ENCODE measurements around the gene TTC23L.
"Not testable (repeated sequence)": the region's sequence is repeated elsewhere in the genome, so short reads cannot be mapped to it uniquely, and the experiment has no call there.

TTC23L gene, protein sequence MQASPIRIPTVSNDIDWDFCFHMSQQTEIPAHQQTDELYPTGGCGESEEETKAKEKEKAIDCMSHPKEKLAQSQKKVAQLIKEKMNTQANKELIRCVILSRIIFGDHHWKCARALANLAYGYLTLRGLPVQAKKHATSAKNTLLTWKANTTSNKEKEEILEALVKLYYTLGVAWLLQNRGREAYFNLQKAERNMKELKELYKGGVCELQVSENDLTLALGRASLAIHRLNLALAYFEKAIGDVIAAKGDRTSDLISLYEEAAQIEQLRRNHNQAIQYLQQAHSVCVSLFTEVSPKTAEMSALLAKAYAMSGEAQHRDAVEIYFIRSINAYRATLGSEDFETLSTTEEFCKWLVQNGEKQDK

DNA sequence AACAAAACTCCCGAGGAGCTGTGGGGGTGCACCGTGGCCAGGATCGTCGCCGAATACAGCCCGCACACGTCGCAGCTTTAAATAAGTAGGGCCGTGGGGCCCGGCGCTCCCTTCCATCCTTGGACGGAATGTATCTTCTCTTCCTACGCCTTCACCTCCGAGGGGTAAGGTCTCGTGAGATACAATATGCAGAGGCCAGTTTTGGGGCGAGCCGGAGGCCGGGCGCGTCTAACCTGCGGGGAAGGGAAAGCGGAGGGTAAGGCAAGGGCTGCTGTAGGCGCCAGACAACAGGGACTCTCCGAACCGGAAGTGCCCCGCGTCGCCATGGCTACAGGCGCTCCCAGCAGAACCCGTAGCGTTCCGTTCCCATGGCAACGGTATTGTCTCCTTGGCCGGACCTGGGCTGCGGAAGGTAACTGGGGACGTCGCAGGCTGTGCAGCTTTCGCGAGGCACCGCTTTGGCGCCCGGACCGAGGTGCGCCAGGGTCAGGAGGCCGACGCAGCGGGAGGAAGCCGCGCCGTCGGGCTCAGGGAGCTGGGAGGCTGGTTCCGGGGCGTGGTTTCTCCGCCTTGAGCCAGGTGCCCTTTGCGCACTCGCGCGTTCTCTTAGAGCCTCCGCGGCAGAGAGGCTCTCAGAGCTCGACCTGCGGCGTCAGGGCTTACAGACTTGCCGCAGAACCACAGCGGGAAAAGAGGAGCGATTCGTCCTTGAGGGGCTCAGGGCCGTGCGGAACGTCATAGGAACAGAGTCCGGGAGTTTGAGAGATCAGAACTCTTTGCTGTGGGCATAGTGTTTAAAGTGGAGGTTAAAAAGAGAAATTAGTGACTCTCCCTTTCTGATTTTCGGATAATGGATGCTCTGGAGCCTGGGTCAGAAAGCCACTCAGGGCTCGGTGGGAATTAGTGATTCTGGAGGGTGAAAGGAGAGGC, at the start of gene TTC23L:
Gene TTC23L (plus strand): TSS at position 380 of the 930 bp plus-strand sequence. CDS start 1,508 bp downstream, outside the sequence.
- peak; percentile 95 for DNase-seq

DNA sequence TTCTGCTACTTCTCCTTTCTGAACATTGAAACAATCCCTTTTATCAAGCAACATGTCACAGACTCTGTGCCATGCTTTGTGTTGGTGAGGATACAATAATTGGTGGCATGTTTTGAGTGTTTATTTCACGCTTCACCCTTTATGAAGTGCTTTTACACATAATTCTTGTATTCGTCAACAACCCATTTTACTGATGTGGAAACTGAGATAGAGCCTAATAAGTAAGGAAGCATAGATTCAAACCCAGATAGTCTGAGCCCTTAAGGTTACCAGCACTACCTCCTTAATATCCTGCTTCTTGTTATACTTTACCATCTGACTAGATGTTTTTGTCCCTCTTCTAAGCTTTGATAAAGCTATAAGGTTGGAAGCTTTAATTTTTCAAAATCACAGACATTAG, 49.3 kb upstream of the TTC23L start:
- no peak for DNase-seq

DNA sequence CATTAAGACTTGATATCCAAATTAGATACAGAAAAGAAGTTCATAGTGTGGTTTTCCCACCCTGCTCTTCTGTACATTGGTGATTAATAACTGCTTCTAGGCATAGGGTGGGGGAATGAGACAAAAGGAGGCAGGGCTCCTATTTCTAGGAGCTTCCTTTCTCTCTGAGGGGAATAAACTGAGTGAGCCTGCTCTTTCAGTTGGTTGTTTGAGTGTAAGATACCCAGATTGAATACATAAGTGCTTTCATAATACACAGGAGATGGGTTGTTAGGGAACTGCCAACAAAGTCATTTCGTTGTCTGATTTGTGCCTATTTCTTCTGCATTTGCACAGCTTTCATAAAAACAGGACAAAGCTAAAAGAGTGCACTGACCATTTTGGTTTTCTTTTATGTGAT, 48.9 kb upstream of the TTC23L start:
- DNase-seq = no peak

DNA sequence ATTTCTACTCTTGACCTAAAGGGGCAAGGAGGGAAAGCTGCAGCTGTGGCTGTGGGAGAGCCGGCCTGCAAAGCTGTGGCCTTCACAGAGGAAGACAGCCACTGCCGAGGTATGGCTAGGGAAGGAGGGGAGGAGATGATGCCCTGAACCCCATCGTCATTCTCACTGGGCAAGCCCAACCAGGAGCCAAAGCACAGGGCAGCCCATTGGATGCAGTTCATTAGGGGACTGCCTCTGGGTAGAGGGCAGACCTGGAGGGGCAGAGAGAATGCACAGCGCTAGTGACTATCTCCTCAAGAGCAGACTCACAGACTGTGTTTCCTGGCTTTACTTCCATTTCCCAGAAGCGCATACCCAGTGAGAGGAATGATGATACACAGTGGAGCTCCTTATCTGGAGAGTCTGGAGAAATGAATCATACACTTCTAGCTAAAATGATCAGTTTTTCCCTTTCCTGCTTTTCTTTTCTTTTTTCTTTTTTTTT, 47.2 kb upstream of the TTC23L start:
- no peak for DNase-seq

DNA sequence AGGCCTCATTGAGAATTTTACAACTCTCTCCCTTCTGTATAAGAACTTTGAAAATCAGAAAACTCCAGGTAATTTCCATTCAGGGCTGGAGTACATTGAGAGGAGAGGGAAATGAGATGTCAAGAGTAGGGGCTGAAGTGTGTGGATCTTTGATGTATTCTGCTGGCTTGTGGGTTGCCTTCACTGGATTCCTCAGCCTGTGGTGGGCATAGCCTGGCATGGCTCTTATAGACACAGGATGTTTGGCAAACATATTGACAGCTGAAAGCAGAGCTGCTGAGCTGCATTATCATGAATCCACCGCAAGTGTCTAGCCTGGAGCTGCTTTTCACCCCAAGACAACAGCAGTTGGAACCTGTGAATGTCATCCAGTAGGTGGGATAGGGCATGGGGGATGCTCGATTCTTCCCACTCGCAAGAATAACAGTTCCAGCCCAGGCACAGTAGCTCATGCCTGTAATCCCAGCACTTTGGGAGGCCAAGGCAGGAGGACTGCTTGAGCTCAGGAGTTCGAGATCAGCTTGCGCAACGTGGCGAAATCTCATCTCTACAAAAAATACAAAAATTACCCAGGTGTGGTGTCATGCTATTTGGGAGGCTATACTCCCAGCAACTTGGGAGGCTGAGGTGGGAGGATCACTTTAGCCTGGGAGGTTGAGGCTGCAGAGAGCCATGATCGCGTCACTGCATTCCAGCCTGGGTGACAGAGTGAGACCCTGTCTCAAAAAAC, 36.0 kb upstream of the TTC23L start:
- DNase-seq = no peak

DNA sequence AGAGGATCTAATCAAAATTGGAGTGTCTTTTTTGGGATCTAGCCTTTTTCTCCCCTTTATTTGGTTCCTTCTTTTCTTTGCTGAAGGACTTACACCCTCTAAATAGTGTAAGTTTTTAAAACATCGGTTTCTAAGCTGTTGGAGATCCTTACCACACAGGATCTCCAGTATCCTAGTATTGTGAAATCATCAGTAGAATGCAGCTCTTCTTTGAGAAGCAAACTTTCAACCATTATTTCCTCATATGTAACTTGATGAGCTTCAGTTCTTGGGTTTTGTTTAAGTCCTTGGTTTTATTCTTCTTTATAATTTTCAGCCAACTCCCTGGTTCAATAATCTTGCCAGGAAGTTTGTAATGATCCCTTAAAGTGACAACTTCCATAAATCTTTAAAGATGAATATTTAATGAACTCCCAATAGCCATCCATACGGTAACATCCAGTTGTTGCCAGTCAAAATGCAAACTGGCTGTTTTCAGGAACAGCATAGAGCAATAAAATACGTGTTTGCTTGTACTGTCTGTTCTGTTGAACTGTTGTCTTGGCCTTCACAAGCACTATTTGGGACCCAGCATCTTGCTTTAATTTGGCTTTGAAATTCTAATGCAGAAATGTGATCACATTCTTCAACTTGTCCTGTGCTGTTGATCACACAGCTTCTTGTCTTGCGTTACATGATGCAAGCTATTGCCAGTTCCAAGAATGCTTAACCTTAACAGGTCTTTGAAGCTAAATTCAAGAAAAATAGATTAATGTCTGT, 34.8 kb upstream of the TTC23L start:
- no peak for DNase-seq

DNA sequence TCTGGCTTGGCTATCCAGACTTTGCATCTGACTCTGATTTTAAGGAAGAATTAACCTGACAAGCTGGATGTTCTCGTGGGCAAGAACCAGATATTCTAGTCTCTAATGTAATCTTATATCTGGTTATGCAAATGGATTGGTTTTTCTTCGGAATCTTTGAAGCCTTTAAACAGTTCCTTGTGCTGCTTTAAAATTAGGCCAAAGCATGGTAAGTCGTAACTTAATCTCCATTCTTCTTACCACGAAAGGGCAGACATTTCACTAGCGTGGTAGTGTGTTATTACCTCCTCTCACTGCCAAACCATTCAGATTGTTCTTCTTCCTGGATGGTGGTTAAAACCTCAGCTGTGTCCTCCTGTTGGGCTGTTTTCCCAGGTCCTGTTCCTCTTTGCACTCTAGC, 34.1 kb upstream of the TTC23L start:
- no peak for DNase-seq

DNA sequence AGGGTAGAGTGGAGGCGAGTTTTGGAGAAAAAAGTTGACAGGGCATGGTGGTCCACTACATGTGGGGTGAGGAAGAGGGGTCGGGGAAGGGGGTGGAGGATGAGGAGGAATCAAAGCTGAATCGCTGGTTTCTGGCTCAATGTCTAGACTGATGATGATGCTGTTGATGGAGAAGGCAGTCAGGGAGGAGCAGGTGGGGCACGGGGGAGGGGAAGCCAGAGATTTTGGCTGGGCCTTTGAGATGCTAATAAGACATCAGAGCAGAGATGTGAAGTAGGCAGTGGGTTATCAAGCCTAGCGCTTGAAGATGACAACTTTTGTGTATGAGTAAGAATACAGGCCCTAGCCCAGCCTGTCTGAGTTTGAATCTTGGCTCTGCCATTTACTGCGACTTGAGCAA, 32.4 kb upstream of the TTC23L start:
- DNase-seq = no peak

DNA sequence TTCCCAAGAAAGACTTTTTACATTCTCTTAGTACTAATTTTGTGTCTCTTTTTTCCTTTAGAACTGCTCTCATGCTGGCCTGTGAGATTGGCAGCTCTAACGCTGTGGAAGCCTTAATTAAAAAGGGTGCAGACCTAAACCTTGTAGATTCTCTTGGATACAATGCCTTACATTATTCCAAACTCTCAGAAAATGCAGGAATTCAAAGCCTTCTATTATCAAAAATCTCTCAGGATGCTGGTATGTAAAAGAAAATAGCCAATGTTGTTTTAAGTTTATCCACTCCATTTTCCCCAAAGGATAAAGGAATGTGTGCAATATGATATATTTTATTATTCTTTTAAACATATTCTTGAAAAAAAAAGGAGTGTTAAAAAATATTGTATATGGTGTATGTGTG, 27.3 kb upstream of the TTC23L start:
- DNase-seq = no peak

DNA sequence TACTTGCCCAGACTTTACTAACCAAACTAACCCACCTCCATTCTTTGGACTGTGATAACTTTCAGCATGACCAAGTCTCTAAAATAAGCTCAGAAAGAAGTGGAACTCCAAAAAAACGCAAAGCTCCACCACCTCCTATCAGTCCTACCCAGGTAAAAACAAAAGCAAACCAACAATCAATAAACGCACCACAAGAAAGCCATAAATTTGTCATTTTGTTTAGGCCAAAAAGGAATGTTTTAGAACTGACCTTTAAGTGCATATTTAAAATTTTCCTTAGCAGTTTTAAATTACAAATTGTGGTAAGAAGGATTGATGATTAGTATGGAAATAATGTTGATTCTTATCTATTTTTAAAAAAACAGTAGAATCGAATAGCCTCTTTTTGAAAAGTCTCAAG, 25.5 kb upstream of the TTC23L start:
- no peak for DNase-seq

DNA sequence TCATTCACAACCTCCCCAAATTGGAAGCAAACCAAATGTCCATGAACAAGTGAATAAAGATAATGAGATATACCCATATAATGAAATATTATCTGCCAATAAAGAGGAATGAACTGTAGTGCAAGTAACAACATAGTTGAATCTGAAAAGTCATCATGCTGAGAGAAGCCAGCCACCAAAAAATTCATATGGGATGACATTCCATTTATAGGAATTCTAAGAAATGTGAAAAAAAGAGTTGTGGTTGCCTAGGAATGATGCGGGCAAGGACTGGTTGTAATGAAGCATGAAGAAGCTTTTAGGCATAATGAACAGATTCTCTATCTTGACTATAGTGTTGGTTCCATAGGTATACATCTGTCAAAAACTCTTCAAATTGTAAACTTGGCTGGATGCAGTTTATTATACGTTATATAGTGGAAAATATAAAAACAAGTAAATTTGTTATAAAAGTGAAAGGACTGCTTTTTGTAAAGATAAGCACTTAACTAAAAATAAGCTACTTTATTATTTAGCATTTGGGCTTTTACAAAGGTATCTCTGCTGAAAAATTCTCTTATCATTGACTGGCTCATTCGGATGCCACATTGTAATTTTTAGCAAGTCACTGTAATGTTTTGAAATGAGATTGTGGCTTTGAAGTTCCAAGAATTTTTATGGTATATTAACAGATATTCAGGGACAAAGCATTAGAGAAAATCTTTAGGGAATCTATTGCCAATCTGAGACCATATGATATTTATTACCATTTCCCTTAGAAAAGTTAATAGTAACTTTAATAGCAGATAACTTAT, 21.2 kb upstream of the TTC23L start:
- no peak for DNase-seq

DNA sequence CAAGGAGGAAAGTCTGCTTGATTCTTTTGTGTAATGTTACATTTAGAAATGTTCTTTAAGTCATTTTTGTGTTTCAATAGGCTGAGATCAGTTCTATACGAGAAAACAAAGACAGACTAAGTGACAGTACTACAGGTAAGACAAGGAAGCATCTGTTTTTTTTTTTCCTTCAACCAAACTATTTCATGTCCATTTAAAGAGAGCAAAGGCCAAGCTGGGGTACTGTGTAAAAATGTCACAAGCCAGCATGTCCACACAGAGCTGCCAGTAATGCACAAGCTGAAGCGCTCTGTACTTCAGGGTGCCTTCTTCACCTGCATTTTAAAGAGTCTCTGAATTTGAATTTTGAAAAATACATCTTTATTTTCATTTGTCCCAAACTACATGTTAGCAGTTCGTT, 20.2 kb upstream of the TTC23L start:
- no peak for DNase-seq

DNA sequence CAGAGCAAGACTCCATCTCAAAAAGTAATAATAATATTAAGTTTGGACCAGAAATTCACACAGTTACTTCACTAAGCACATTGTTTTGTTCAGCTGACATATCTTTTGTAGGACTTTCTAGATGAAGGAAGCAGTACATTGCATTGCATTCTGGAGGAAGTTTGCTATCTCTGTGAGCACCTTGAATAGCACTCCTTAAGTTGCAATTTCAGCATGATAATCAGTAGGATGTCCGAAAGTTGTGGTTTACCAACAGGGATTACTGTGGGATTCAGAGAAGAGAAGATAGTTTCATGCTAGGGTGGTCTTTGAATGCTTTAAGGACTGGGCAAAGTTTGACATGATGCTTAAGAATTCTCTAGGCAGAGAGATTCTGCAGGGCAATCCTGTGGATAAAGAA, 18.4 kb upstream of the TTC23L start:
- DNase-seq = no peak

DNA sequence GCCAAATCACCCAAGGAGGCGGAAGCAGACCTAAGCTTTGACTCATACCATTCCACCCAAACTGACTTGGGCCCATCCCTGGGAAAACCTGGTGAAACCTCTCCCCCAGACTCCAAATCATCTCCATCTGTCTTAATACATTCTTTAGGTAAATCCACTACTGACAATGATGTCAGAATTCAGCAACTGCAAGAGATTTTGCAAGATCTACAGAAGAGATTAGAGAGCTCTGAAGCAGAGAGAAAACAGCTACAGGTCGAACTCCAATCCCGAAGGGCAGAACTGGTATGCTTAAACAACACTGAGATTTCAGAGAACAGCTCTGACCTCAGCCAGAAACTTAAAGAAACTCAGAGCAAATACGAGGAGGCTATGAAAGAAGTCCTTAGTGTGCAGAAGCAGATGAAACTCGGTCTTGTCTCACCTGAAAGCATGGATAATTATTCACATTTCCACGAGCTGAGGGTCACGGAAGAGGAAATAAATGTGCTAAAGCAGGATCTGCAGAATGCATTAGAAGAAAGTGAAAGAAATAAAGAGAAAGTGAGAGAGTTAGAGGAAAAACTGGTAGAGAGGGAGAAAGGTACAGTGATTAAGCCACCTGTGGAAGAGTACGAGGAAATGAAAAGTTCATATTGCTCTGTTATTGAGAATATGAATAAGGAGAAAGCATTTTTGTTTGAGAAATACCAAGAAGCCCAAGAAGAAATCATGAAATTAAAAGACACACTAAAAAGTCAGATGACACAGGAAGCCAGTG, 15.8 kb upstream of the TTC23L start:
- no peak for DNase-seq

DNA sequence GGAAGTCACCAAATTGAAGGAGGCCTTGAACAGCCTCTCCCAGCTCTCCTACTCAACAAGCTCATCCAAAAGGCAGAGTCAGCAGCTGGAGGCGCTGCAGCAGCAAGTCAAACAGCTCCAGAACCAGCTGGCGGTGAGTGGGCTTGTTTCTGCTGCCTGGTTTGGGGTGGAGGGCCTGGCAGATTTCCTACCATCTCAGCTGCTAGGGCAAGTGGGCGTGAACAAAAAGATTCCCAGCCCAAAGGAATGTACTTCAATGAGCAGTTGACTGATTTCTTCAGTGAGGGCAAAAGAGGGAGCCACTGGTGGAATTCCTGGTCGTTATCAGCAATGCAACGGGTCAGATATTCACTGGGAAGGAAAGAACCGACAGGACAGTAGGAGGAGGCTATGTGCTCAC, 12.6 kb upstream of the TTC23L start:
- DNase-seq = no peak

DNA sequence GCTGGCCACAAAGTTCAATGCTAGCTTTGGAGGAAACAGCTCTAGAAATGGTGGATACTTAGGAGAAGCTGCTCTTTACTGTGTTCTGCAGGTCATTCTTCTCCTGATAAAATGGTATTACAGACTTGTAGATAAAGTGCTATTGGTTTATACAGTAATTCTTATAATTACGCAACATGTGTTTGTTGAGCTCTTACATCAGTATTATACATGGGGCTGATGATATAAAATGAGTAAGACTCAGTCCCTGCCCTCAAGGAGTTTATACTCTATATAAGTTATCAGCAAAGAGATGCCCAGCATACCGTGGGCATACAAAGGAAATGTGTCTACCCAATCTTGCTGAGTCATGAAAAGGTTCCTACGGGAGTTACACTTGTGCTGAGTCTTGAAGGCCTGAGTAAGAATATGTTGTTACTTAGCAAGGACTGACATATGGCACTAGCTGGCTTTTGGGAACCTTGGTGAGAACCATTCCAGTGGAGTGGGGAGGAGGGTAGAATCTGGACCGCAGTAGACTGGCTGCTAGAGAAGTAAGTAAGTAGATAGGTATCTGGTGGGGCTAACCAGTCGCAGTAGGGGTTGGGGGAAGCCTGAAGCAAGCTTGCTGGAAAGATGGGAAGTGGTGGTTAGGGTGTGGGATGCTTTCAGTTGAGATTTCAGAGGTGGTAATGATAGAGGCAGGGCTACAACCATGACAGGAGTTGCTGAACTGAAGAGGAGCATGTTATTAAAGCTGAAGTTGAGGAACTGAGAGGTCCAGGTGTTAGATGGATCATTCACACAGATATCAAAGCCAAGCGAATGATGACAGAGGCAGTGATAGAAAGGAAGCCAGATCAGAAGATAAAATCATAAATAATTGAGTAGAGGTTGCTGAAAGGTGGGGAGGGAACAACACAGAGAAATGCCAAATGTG, 11.1 kb upstream of the TTC23L start:
- no peak for DNase-seq

DNA sequence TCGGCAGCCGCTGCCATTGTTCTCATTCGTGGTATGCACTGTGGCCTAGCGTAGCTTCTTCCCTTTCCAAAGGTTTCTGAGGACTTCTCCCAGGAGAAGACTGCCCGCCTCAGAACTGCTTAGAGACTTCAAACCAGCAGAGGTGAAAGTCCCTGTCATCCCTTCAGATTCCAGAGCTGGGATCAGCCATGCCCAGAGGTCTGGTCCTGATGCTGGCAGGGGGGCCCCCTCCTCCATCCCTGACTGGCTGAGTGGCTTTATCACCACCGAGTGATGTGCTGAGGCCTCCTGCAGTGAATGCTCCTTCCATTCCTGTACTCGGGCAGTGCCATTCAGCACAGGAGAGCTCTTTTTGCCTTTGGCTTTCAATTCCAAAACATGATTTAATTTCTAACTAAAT, 8.1 kb upstream of the TTC23L start:
- not testable (repeated sequence) for DNase-seq

DNA sequence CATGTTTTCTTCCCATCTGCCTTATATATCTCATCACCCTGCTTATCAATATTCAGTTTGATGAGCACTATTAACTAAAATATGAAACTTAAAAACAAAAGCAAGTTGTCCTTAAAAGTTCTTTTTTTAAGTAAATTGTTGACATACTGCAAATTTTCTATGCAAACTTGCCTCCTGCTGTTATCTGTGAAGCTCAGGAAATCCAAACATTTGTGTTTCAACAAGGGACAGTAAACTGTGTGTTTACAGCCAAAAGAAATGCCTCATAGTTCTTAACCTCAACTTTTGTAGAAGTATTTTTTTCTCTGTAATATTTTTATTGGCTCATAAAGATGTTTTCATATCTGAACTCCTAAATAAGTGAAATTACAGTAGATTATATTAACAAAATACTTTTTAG, 7.7 kb upstream of the TTC23L start:
- DNase-seq = no peak

DNA sequence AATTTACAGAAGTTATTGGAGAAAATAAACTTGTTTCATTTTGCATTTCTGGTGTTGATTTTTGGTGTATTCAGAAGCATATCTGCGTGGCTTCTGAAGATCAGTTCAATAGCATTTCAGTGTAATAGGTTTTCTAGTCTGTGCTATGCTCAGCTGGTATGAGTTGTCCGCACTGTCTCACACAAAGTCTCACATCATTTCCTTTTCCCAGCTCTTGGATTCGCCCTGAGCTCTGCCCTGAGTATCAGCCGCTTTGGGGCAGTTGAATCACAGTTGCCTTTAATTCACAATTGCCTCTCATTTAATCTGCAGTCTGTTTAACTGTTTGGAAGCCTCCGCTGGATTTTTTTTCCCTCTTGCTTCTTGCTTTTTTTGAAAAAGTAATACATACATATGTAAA, 6.4 kb upstream of the TTC23L start:
- no peak for DNase-seq

DNA sequence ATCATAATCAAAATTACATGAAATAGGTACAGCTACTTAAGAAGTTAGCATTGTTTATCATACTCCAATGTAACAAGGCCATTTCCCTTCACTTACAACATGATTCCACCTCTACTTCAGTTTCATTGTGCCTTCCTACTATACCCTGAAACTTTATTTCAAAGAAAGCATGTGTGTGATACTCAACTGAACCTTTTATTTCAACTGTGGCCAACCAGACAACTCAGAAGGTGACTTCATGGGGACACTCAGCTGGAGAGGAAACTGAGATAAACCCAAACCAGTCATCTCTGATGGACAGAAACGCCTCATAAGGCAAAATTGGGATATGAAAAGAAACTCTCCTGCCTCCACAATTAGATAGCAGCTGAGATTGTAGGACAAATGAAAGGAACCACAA, 5.9 kb upstream of the TTC23L start:
- no peak for DNase-seq
